IgD-negative memory B cell (primary cell): ENCODE measurements around the gene SMIM9. TPM values are rescaled to one million over a fixed set of nuclear protein-coding genes. Genes with fewer than 3 reads are reported as not detected.

Experiments
- H3K27ac Mint-ChIP-seq, 3 donors: one replicate each; pipeline ENCODE4 v1.8.0; 2020 to 2022; ENCODE audit warnings: mild to moderate bottlenecking in 3 of 3, mixed read lengths in 3 of 3, moderate library complexity in 1 of 3
- H3K27me3 Mint-ChIP-seq: one replicate; pipeline ENCODE4 v1.8.0; 2021; ENCODE audit warnings: mixed read lengths
- H3K36me3 Mint-ChIP-seq: one replicate; pipeline ENCODE4 v1.8.0; 2020; ENCODE audit warnings: mild to moderate bottlenecking, mixed read lengths
- H3K4me1 Mint-ChIP-seq, 3 donors: one replicate each; pipeline ENCODE4 v1.8.0; 2020 to 2022; ENCODE audit warnings: mixed read lengths in 3 of 3, mild to moderate bottlenecking in 1 of 3
- H3K4me3 Mint-ChIP-seq, 4 donors: one replicate each; pipeline ENCODE4 v1.8.0; 2020 to 2022; ENCODE audit warnings: mild to moderate bottlenecking in 4 of 4, mixed read lengths in 4 of 4, moderate library complexity in 3 of 4
- H3K9me3 Mint-ChIP-seq, 3 donors: one replicate each; pipeline ENCODE4 v1.8.0; 2020 to 2021; ENCODE audit warnings: mixed read lengths in 3 of 3, mild to moderate bottlenecking in 1 of 3
- polyA plus RNA-seq: library from polyadenylated mRNA; unstranded; fragments of 300-500 nt; fragmentation: Illumina TruSeq; gene quantifications from one replicate; pipeline ENCODE4 v1.2.3, GENCODE V29; 2021

The SMIM9 gene
- polyA plus RNA-seq, 1 donor from 2014 or later = not detected

- Mint-ChIP-seq H3K27ac (no peak overlapping the region), H3K4me3 (no peak overlapping the region), H3K27me3 (peaks cover 1% of the 10 kb centered on the region), H3K36me3 (peaks cover 3% of the 10 kb centered on the region), H3K4me1 (peaks cover 0 to 1% (median 0%) of the 10 kb centered on the region in 3 donors), H3K9me3 (peaks cover 0 to 2% (median 1%) of the 10 kb centered on the region in 3 donors)
Measured at GRCh38 chrX:154775419-154776349, 58.8 kb downstream of the SMIM9 start.

DNA sequence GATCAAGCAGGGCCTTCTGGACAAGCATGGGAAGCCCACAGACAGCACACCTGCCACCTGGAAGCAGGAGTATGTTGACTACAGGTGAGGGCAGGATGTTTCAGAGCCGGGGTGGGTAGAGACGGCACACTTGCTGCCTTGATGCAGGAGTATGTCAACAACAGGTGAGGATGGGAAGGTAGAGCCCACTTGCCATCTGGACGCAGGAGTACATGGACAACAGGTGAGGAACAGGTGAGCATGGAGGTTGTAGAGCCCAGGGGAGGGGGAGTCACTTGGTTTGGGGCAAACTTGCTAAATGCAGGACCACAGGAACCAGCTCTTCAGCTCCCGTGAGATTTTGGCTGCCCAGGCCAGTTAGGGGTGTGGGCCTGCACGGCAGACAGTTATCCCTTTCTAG, 59.8 kb downstream of the SMIM9 start:
- peaks cover 0 to 2% (median 1%) of the 10 kb centered on the region in 3 donors for H3K9me3 Mint-ChIP-seq
- no peak overlapping the region for H3K27ac Mint-ChIP-seq
- H3K4me1 Mint-ChIP-seq = peaks cover 0 to 1% (median 0%) of the 10 kb centered on the region in 3 donors
- H3K27me3 Mint-ChIP-seq = peaks cover 1% of the 10 kb centered on the region
- H3K4me3 Mint-ChIP-seq = no peak overlapping the region
- peaks cover 3% of the 10 kb centered on the region for H3K36me3 Mint-ChIP-seq

Other genes with a start within 250 kb of the SMIM9 start
- not detected for gene CTAG1A, start 249.5 kb downstream of the SMIM9 start, polyA plus RNA-seq
- not detected for gene CTAG1B, start 215.4 kb downstream of the SMIM9 start, polyA plus RNA-seq
- not detected for gene CTAG2, start 181.1 kb downstream of the SMIM9 start, polyA plus RNA-seq
- 3.0 TPM for gene GAB3, start 83.6 kb downstream of the SMIM9 start, polyA plus RNA-seq
- gene DKC1, start 71.8 kb downstream of the SMIM9 start, polyA plus RNA-seq = 34.4 TPM
- 9.9 TPM for gene MPP1, start 29.2 kb downstream of the SMIM9 start, polyA plus RNA-seq
- gene F8A1, start 51.7 kb upstream of the SMIM9 start, polyA plus RNA-seq = 29.7 TPM
- gene F8, start 188.1 kb upstream of the SMIM9 start, polyA plus RNA-seq = 2.7 TPM
- gene FUNDC2, start 192.2 kb upstream of the SMIM9 start, polyA plus RNA-seq = 169 TPM
- gene CMC4, start 236.5 kb upstream of the SMIM9 start, polyA plus RNA-seq = 19.7 TPM
- 22.6 TPM for gene MTCP1, start 236.5 kb upstream of the SMIM9 start, polyA plus RNA-seq
- gene BRCC3, start 236.8 kb upstream of the SMIM9 start, polyA plus RNA-seq = 23.4 TPM